ENCODE data around the gene ITPKA.

DNA sequence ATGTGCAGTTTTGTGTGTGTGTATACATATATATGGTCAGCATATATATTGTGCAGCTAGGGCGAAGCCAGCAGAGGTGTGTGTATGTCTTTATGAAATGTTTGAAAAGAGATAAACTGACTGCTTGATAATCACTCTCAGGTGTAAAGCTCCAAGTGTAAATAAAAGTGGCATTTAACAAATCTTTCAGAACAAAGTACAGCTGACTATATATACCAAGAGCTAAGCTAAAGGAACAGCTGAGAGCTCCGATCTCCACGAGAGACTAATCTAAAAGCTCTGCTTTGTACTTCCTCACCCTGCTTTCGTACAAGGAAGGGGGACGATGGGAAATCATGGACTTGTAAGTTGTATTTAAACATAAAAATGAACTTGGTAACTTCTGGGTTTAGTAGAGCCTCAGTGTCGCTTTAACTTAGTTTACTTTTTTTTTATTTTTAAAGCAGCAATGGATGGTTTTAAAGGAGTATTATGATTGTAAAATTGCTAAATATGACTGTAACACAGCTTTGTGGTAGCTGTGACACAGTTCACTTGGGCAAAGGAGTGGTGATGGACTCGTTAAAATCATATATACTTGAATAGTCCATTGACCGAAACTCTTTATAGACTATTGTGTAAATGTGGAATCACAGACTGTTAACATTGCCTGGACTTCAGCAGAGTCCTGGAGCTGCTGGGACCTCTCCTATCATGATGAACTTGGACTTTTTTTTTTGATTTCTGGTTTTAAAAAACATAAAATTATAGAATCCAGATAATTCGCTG, 11.4 kb upstream of the ITPKA start:
- no peak for TF ChIP-seq POLR2A (IDR thresholded peaks at IDR 0.05)
- TF ChIP-seq, protein P1, sequence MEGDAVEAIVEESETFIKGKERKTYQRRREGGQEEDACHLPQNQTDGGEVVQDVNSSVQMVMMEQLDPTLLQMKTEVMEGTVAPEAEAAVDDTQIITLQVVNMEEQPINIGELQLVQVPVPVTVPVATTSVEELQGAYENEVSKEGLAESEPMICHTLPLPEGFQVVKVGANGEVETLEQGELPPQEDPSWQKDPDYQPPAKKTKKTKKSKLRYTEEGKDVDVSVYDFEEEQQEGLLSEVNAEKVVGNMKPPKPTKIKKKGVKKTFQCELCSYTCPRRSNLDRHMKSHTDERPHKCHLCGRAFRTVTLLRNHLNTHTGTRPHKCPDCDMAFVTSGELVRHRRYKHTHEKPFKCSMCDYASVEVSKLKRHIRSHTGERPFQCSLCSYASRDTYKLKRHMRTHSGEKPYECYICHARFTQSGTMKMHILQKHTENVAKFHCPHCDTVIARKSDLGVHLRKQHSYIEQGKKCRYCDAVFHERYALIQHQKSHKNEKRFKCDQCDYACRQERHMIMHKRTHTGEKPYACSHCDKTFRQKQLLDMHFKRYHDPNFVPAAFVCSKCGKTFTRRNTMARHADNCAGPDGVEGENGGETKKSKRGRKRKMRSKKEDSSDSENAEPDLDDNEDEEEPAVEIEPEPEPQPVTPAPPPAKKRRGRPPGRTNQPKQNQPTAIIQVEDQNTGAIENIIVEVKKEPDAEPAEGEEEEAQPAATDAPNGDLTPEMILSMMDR (IDR thresholded peaks at IDR 0.05): no peak

All from upper lobe of left lung (tissue), 4 donors.